HG03196 (cell line): ENCODE results near the gene RGS21.

Experiments used
- ATAC-seq: cut with Tn5 transposase; IDR thresholded peaks from one replicate; pipeline ENCODE4 v1.9.1; 2021; ENCODE audit not compliant: unreplicated experiment

The RGS21 gene

DNA sequence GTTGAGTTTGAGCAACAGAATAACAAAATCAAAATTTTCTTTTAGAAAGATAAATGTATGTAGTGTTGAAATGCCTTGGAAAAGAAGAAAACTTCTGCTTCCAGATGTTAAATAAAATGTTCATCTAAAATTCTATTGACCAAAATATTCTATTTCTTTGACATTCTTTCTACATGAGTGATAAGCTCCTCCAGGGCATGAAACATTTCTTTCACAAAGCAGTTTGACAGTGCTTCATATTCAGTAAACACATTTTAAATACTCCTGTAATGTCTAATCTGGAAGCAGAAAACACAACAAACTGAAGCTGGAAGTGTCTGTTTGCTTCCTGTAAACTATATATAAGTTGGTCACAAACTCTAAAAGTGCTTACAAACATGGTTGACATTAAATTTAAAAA lies 61.5 kb downstream of the RGS21 start:
- no peak for ATAC-seq

DNA sequence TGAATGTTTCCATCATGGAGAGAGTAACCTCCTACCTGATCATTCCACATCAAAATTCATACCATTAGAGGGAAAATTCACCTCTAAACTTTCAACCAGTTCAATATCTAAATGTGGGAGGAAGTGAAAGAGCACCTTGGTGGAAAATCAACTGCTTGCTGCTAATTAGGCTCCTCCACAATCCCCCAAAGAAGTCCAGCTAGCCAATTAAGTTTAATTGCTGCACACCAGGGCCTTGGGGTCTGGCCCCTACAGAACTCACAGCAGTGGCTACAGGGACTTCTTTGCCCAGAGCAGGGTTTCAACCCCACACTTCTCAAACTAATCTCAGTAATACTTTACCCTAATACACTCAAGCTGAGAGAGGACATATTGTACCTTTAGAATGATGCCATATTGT lies 62.1 kb downstream of the RGS21 start:
- ATAC-seq, result no peak

DNA sequence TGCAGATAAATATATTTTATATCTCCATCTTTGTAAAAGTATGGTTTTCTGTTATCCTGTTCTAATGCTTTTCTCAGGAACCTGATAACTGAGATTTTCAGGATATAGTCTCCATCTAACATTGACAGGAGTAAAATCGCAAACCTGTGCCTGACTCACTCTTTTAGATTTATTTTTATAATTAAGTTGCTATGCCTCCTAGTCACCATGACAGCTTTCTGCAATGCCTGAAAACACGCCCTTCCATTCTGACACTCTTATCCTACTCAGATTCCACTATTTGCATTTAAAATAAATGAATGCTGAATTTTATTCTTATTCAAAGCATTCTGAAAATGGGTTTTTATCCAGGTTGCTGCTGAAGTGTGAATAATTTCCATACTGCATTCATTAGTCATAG lies 62.8 kb downstream of the RGS21 start:
- ATAC-seq, result no peak

DNA sequence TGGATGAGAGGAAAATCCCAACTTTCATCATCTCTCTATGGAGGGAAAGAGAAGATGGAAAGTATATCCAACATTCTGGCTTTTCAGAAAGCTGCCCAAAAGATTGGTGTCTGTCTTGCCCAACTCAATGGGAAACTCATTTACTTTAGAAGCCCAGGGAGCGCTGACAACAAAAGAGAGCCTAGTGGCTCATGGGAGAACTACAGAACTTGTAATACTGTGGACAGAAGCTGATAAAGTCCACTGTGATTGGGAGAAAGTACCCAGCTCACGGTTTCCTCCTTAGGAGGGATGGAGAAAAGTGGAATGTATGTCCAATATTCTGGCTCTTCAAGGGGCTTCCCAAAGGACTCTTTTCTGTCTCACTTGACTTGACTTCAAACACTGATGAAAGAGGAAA lies 66.0 kb downstream of the RGS21 start:
- ATAC-seq, result no peak

- ATAC-seq, result no peak
Measured at GRCh38 chr1:192386051-192386650, 69.4 kb downstream of the RGS21 start.

DNA sequence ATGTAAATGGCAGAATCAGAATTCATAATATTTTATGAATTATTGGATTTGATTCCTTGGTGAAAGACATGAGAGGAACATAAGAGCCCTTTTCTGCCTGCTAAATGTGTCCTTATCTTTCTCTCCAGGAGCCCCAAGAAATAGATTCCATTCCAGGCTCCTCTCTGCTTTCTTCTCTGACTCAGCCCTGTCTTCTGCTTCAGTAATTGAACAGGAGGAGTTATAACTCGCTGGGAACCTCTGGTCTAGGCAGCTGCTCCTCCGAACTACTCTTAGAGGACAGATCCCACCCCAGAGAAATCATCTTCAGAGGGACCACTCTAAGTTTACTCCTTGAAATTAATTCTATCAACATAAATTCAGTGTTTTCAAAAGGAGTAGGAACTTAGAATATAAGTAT lies 78.4 kb downstream of the RGS21 start:
- no peak for ATAC-seq

- ATAC-seq, result no peak
Measured at GRCh38 chr1:192395895-192396294, 79.1 kb downstream of the RGS21 start.

DNA sequence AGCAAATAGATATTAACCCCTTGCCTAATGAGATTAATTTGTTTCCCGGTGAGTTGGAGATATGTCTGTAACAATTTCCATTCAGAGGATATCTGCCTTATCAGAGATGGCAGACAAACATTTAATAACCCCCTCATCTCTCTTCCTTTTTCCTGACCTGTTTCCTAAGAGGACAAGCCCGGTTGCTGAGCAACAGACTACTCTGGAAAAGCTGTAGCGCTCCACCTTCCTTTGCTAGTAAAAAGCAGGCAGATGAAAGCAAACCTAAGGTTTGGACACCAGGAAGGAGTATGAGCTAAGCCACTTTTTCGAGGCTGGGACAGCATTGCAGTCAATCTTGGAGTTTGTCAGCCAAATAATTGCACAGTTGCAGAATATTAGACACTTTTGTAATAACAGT lies 82.4 kb downstream of the RGS21 start:
- ATAC-seq, result no peak

DNA sequence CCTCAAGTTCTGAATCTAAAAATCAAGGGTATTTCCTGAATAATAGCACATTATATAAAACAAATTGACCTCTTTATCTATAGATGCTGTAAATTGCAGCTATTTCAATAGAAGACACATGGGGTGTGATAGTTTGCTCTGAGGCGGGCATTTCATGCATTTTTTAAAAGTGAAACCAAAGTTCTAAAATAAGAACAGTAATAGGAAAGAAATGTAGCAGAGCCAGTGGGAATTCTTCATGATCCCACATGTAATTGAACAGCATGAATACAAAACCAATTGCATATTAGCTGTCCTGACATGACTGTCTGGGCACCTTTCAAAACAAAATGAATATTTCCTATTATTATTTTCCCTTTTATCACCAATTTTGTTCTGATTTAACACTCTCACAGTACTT lies 85.0 kb downstream of the RGS21 start:
- ATAC-seq, result no peak

- ATAC-seq, result no peak
Measured at GRCh38 chr1:192402571-192402970, 85.8 kb downstream of the RGS21 start.

DNA sequence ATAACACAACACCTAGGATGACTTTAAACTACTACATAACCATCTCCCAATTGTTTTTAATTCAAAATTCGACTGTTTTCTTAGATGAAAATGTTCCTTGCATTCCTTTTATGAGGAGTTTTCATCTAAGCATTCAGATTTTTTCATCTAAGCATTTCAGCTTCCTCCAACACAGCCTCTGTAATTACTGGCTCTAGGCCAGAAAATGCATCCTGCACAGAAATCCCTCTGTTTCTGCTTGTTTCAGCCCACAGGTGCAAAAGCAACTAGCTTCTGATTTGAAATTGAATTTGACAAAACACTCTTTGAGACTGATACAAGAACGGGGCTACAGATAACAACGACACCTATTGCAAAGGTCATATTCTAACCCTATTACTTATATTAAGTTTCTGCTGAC lies 90.4 kb downstream of the RGS21 start:
- no peak for ATAC-seq
